SJCRH30 (cell line): ENCODE data around the gene SAP30L. TPM values are rescaled to one million over a fixed set of nuclear protein-coding genes. Genes with fewer than 3 reads are reported as not detected.

Experiments used
- DNase-seq, 2 experiments: peaks; one replicate each; pipeline ENCODE4 v3.0.0-alpha.2; 2015 to 2020
- H3K27ac ChIP-seq: fragments of 250-450 bp; sonication (Bioruptor Pico); 2 replicates; pipeline ENCODE4 v1.5.1; 2020; ENCODE audit warnings: mild to moderate bottlenecking, moderate library complexity
- H3K27me3 ChIP-seq: fragments of 250-450 bp; sonication (Bioruptor Pico); 2 replicates; pipeline ENCODE4 v1.5.1; 2020; ENCODE audit warnings: mild to moderate bottlenecking, moderate library complexity
- H3K36me3 ChIP-seq: fragments of 250-450 bp; sonication (Bioruptor Pico); 2 replicates; pipeline ENCODE4 v1.5.1; 2020; ENCODE audit warnings: mild to moderate bottlenecking, moderate library complexity
- H3K4me1 ChIP-seq: fragments of 250-450 bp; sonication (Bioruptor Pico); 2 replicates; pipeline ENCODE4 v1.5.1; 2020; ENCODE audit warnings: mild to moderate bottlenecking, moderate library complexity
- H3K4me3 ChIP-seq: fragments of 250-450 bp; sonication (Bioruptor Pico); 2 replicates; pipeline ENCODE4 v1.5.1; 2020; ENCODE audit warnings: mild to moderate bottlenecking, moderate library complexity
- H3K9me3 ChIP-seq: fragments of 250-450 bp; sonication (Bioruptor Pico); replicated peaks from 2 replicates; pipeline ENCODE4 v1.5.1; 2020; ENCODE audit warnings: mild to moderate bottlenecking, moderate library complexity
- total RNA-seq: library from RNA; depleted of rRNA; stranded (reverse); fragments of >200 nt; shearing (Covaris generic); gene quantifications from 2 replicates; pipeline ENCODE4 v1.2.3, GENCODE V29; 2014

The SAP30L gene
- total RNA-seq, 1 experiment from 2014 or later, result 30.4 TPM

DNA sequence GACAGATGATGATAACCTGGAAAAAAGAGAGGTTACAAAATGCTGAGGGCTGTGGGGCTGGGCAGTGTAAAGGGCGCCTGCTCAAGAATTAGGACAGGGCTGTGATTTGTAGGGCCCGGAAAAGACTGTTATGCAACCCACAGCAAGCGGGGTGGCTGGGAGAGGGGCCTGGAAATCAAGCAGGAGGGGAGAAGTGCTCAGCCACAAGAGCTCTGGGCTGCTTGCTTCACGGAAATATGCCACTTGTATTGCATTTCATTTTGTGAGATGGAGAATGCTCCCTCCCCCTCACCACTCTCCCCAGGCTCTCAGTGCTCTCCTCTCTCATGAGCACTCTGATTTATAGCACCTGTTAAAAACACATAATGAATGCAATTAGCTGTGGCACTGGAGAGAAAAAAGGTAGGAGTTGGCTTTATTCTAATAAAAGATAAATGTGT, 40.6 kb downstream of the SAP30L start:
- Histone ChIP-seq H3K27ac (no peak overlapping the region), H3K27me3 (peaks cover 31% of the 10 kb centered on the region), H3K9me3 (no peaks in the 10 kb centered on the region), H3K4me1 (no peaks in the 10 kb centered on the region), H3K4me3 (no peak overlapping the region), H3K36me3 (no peaks in the 10 kb centered on the region)
- DNase-seq, result no peak

- Histone ChIP-seq H3K4me1 (no peaks in the 10 kb centered on the region), H3K27me3 (peaks cover 34% of the 10 kb centered on the region), H3K9me3 (no peaks in the 10 kb centered on the region), H3K4me3 (no peak overlapping the region), H3K27ac (no peak overlapping the region), H3K36me3 (no peaks in the 10 kb centered on the region)
- peak in 1 of 2 experiments; percentile 27 for DNase-seq
Measured at GRCh38 chr5:154487541-154487940, 41.7 kb downstream of the SAP30L start.

DNA sequence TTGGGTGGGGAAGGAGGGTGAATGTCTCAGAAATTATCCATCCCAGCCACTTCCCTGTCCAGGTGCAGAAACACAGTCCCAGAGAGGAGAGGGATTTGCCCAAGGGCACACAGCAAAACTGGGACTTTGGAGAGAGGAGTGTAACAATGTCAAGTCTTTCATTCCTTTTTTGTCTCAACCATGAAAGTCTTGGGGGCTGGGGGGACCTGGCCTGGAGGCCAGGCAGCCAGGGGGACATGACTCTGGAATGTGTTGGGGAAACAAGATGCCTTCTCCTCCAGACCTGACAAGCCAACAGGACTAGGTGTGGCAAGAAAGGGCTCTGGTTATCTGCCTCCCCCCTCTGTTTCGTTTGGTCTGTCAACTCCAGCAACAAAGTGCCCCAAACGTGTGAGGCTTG, 46.1 kb downstream of the SAP30L start:
- 0 out of 2 replicates have a peak, but pooled peaks cover 6% of the 10 kb centered on the region for H3K27me3 ChIP-seq

DNA sequence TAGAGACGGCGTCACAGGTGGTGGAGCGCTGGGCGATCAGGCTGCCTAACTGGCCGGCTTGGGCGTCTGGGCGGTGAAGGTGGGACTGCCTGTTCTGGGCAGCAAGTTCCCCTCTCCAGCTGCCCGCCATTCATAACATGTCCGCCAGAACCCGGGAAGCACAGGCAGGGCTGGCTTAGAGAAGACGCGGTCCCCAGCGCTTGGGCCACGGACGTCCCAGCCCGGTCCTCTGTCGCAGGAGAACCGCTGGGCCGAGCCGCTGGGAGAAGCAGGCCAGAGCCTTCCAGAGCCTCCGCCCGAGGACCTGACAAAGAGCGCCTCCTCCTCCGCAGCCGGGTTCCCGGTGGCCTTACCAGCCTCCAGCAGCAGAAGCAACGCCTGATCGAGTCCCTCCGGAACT, 47.5 kb downstream of the SAP30L start:
- H3K27me3 ChIP-seq, result 0 out of 2 replicates have a peak, but pooled peaks cover 7% of the 10 kb centered on the region
- H3K36me3 ChIP-seq, result no peaks in the 10 kb centered on the region
- DNase-seq, result no peak
- H3K9me3 ChIP-seq, result no peaks in the 10 kb centered on the region
- no peaks in the 10 kb centered on the region for H3K4me1 ChIP-seq
- no peak overlapping the region for H3K27ac ChIP-seq
- H3K4me3 ChIP-seq, result no peak overlapping the region

More for the DNA sequence above, 46.1 kb downstream of the SAP30L start:
- DNase-seq, result no peak
- no peaks in the 10 kb centered on the region for H3K36me3 ChIP-seq
- no peaks in the 10 kb centered on the region for H3K4me1 ChIP-seq
- H3K4me3 ChIP-seq, result no peak overlapping the region
- H3K9me3 ChIP-seq, result no peaks in the 10 kb centered on the region
- H3K27ac ChIP-seq, result no peak overlapping the region

GRCh38 chr5:154494036-154494435, 48.2 kb downstream of the SAP30L start:
- no peaks in the 10 kb centered on the region for H3K36me3 ChIP-seq
- H3K27ac ChIP-seq, result no peak overlapping the region
- DNase-seq, result no peak
- no peaks in the 10 kb centered on the region for H3K9me3 ChIP-seq
- no peak overlapping the region for H3K4me3 ChIP-seq
- no peaks in the 10 kb centered on the region for H3K4me1 ChIP-seq
- peaks cover 7% of the 10 kb centered on the region; the same call in 1 of the 2 replicates for H3K27me3 ChIP-seq

DNA sequence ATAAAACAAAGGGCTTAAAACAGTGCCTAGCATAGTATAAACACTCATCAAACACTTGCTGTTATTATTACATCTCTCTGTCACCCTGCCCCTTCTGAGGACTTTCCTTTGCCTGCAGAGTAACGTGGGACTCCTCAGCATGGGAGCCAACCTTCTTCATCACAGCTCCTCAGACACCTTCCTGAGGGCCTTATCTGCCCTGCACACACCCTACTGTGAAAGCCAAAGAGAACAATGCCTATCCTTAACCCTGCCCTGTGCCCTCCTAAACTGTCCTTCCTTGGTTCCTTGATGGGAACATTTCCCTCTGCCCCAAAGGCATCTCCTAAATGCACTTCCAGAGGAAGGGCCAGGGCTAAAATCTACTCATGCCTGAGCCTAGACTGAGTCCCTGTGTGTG, 52.8 kb downstream of the SAP30L start:
- H3K4me3 ChIP-seq, result no peak overlapping the region
- no peak overlapping the region for H3K27ac ChIP-seq
- peaks cover 5% of the 10 kb centered on the region; the same call in 1 of the 2 replicates for H3K27me3 ChIP-seq
- no peak for DNase-seq
- no peaks in the 10 kb centered on the region for H3K36me3 ChIP-seq
- H3K9me3 ChIP-seq, result no peaks in the 10 kb centered on the region
- no peaks in the 10 kb centered on the region for H3K4me1 ChIP-seq

DNA sequence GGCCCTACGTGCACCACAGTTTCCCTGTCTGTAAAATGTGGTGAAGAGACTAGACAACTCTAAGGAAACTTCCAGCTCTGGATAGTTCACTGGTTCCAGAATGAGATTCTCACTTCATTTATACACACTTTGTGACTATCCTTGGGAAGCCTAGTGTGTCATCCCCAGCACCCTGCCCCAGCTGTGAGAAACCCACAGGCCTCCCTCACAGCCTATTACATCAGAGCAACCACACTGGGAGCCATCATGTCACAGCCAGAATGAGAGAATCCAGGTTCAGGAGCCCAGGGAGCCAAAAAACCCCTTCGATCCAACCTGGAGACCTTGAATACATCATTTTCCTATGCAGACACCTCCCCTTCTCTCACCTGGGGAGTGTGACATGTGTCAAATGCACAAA, 53.2 kb downstream of the SAP30L start:
- Histone ChIP-seq H3K36me3 (no peaks in the 10 kb centered on the region), H3K27ac (no peak overlapping the region), H3K27me3 (peaks cover 5% of the 10 kb centered on the region; the same call in 1 of the 2 replicates), H3K4me1 (no peaks in the 10 kb centered on the region), H3K4me3 (no peak overlapping the region), H3K9me3 (no peaks in the 10 kb centered on the region)
- no peak for DNase-seq

DNA sequence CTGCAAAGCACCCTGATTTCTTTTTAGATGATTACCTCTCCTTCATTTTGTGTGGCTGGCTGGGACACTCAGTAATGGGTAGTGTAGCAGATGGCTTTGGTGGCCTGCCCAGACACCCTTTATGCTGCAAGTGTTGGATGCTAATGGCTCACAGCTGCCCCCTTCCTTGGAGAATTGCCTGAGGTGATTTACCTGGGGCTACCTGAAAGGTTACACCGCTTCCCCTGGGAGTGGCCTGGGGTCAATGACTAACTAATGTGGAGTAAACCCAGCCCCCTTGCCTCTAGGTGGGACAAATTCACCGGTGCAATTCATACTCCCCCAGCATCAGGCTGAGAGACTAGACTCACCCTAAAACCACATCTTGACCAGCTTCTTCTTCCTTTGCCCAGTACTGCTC, 55.8 kb downstream of the SAP30L start:
- no peak overlapping the region for H3K4me3 ChIP-seq
- H3K27ac ChIP-seq, result no peak overlapping the region
- no peaks in the 10 kb centered on the region for H3K4me1 ChIP-seq
- no peak for DNase-seq
- no peaks in the 10 kb centered on the region for H3K9me3 ChIP-seq
- H3K27me3 ChIP-seq, result peaks cover 10% of the 10 kb centered on the region
- H3K36me3 ChIP-seq, result no peaks in the 10 kb centered on the region

GRCh38 chr5:154502180-154502579, 56.4 kb downstream of the SAP30L start:
- no peak for DNase-seq
- Histone ChIP-seq H3K36me3 (no peaks in the 10 kb centered on the region), H3K9me3 (no peaks in the 10 kb centered on the region), H3K27me3 (peaks cover 10% of the 10 kb centered on the region), H3K4me1 (no peaks in the 10 kb centered on the region), H3K27ac (no peak overlapping the region), H3K4me3 (no peak overlapping the region)

DNA sequence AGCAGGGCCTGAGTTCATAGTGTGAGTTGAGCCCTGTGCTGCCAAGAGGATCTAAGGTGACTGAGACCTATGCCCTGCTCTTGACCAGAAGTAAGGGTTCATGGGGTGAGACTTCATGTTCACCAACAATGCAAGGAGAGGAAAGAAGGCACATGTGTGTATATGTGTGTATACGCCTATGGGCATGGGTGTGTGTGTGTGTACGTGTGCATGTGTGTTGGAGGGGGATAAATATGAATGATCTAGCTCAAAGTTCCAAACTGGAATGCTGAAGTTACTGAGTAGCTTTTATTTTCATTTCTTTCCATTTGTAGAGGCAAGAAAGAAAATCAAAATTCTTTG, 57.9 kb downstream of the SAP30L start:
- no peak for DNase-seq
- H3K27ac ChIP-seq, result no peak overlapping the region
- peaks cover 5% of the 10 kb centered on the region for H3K27me3 ChIP-seq
- H3K4me3 ChIP-seq, result no peak overlapping the region
- no peaks in the 10 kb centered on the region for H3K9me3 ChIP-seq
- H3K4me1 ChIP-seq, result no peaks in the 10 kb centered on the region
- H3K36me3 ChIP-seq, result no peaks in the 10 kb centered on the region

DNA sequence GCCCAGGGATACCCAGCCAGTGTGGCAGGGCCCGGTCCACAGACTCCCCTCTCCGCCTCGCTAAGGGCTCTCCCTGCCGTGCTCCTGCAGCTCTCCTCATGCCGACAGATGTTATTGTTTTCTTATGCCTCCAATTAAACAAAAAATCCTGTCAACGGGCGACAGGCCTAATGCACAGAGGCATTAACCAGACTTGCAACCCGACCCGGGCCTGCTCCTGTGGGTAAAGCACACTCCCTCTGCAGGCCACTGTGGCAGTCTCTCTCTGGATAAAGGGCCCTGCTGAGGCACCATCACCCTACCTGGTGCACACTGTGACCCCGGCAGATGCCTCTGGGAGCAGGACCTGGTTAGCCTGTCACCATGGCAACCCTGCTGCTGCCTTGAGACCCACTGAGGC, 59.8 kb downstream of the SAP30L start:
- Histone ChIP-seq H3K9me3 (no peaks in the 10 kb centered on the region), H3K27ac (no peak overlapping the region), H3K36me3 (no peaks in the 10 kb centered on the region), H3K27me3 (peaks cover 5% of the 10 kb centered on the region; the same call in 1 of the 2 replicates), H3K4me1 (no peaks in the 10 kb centered on the region), H3K4me3 (no peak overlapping the region)
- peak in 1 of 2 experiments; percentile 18 for DNase-seq

DNA sequence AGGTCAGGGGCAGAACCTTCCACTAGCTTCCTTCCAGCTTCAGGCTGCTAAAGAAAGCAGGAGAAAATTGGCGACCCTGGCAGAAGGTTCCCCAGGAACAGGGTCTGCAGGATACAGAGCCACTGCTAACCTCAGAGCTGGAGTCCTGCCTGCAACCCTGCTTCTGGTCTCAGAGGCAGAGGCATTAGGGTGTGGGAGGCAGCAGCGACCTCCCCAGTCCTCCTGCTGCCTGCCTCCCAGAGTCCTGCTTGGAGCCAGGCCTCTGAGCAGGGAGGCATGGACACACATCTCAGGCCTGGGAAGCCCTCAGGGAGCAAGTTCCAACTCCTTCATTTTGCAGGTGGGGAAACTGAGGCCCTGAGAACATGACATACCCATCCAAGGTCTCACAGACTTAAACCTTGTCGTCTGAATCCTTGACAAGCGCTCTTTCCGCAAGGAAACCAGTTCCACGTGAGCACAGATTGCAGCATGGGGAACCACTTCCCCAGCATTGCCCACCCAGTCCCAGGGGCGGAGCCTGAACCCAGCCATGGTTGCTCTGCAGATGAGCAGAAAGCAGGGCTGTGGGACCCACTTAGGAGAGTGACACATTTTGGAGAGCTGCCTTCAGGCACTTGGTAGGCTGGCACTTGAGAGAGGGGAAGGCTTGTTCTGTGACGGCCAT, 60.4 kb downstream of the SAP30L start:
- H3K36me3 ChIP-seq, result no peaks in the 10 kb centered on the region
- no peak overlapping the region for H3K27ac ChIP-seq
- H3K27me3 ChIP-seq, result peaks cover 5% of the 10 kb centered on the region; the same call in 1 of the 2 replicates

GRCh38 chr5:154506716-154507080, 60.9 kb downstream of the SAP30L start:
- Histone ChIP-seq H3K27me3 (peaks cover 5% of the 10 kb centered on the region; the same call in 1 of the 2 replicates), H3K9me3 (no peaks in the 10 kb centered on the region), H3K4me3 (no peak overlapping the region), H3K4me1 (no peaks in the 10 kb centered on the region), H3K36me3 (no peaks in the 10 kb centered on the region), H3K27ac (no peak overlapping the region)
- no peak for DNase-seq

More for the DNA sequence above, 60.4 kb downstream of the SAP30L start:
- Histone ChIP-seq H3K4me3 (no peak overlapping the region), H3K4me1 (no peaks in the 10 kb centered on the region), H3K9me3 (no peaks in the 10 kb centered on the region)
- DNase-seq, result no peak

GRCh38 chr5:154508114-154508513, 62.3 kb downstream of the SAP30L start:
- Histone ChIP-seq H3K27me3 (peaks cover 5% of the 10 kb centered on the region; the same call in 1 of the 2 replicates), H3K27ac (no peak overlapping the region), H3K36me3 (no peaks in the 10 kb centered on the region), H3K9me3 (no peaks in the 10 kb centered on the region), H3K4me3 (no peak overlapping the region), H3K4me1 (no peaks in the 10 kb centered on the region)
- no peak for DNase-seq

DNA sequence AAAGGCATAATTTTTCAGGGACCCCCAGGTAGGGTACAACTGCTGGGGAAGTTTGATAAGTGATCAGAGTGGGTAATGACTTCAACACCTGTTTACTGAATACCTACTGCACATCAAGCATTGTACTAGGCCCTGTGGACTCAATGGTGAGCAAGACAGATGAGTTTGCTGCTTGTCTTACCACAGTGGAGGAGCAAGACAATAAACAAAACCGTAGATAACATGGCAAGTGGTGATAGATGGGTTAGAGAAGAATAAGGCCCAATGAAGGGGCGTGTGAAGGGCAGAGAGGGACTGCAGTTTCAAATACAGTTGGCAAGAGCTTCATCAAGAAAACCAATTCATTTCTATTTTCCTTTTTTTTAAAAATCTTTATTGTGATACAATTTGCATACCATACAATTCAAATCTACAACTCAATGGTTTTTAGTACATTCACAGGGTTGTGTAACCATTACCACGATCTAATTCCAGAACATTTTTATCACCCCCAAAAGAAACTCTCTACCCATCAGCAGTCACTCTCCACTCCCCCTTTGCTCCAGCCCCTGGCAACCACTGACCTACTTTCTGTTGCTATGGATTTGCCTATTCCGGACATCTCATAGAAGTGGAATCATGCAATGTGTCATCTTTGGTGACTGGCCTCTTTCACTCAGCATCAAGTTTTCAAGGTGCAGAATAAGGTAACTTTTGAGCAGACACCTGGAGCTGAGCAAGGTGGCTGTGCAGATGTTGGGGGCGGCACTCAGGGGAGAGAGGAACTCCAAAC, 64.2 kb downstream of the SAP30L start:
- H3K4me3 ChIP-seq, result no peak overlapping the region
- H3K4me1 ChIP-seq, result no peaks in the 10 kb centered on the region
- H3K27me3 ChIP-seq, result peaks cover 5% of the 10 kb centered on the region; the same call in 1 of the 2 replicates
- H3K27ac ChIP-seq, result no peak overlapping the region
- no peaks in the 10 kb centered on the region for H3K9me3 ChIP-seq
- no peak for DNase-seq
- no peaks in the 10 kb centered on the region for H3K36me3 ChIP-seq
